Cardiac muscle cell (in vitro differentiated cells and primary cell): Measurements from ENCODE around the gene SLC9A3. TPM values are rescaled to one million over a fixed set of nuclear protein-coding genes. Genes with fewer than 3 reads are reported as not detected.
"Not testable (repeated sequence)": the region's sequence is repeated elsewhere in the genome, so short reads cannot be mapped to it uniquely, and the experiment has no call there.

Experiments used
- DNase-seq, 2 donors: peaks; one replicate each; pipeline versions ENCODE4 v3.0.0 to v3.0.0-alpha.2; 2010 to 2017; ENCODE audit warnings: low read depth in 1 of 2, low spot score in 1 of 2
- H3K27ac ChIP-seq: fragments of 200-600 bp; sonication (generic); 2 replicates; pipeline ENCODE4 v1.5.1; 2016
- H3K27me3 ChIP-seq: fragments of 200-600 bp; sonication (generic); 2 replicates; pipeline ENCODE4 v1.6.0; 2016; ENCODE audit warnings: control low read depth
- H3K36me3 ChIP-seq: fragments of 200-600 bp; sonication (generic); 2 replicates; pipeline ENCODE4 v1.5.1; 2016; ENCODE audit warnings: control low read depth
- H3K4me1 ChIP-seq: fragments of 200-600 bp; sonication (generic); 2 replicates; pipeline ENCODE4 v1.8.1; 2017; ENCODE audit warnings: low read depth, mild to moderate bottlenecking, mixed run types
- H3K4me3 ChIP-seq: fragments of 200-600 bp; sonication (generic); 2 replicates; pipeline ENCODE4 v1.5.1; 2016; ENCODE audit warnings: mild to moderate bottlenecking
- H3K9me3 ChIP-seq: fragments of 200-600 bp; sonication (generic); 2 replicates; pipeline ENCODE4 v1.5.1; 2017; ENCODE audit warnings: low read depth, mild to moderate bottlenecking, control low read depth
- polyA plus RNA-seq: library from polyadenylated mRNA; unstranded; fragments of >200 nt; fragmentation: Nextera tagmentation; extraction: Ambion mirVana; gene quantifications from 2 replicates; pipeline ENCODE4 v1.2.1, GENCODE V29; 2016
- total RNA-seq: library from RNA; depleted of rRNA; stranded (reverse); fragments of >200 nt; gene quantifications from 2 replicates; pipeline ENCODE4 v1.2.3, GENCODE V29; 2016
- TF ChIP-seq, protein P1 (sequence below): IDR thresholded peaks from 2 replicates; pipeline ENCODE4 v1.5.1; 2012; ENCODE audit warnings: low read depth, mild to moderate bottlenecking, low read length

The SLC9A3 gene
- total and polyA plus RNA-seq, 2 experiments from 2014 or later: 4.8 to 15.3 TPM

DNA sequence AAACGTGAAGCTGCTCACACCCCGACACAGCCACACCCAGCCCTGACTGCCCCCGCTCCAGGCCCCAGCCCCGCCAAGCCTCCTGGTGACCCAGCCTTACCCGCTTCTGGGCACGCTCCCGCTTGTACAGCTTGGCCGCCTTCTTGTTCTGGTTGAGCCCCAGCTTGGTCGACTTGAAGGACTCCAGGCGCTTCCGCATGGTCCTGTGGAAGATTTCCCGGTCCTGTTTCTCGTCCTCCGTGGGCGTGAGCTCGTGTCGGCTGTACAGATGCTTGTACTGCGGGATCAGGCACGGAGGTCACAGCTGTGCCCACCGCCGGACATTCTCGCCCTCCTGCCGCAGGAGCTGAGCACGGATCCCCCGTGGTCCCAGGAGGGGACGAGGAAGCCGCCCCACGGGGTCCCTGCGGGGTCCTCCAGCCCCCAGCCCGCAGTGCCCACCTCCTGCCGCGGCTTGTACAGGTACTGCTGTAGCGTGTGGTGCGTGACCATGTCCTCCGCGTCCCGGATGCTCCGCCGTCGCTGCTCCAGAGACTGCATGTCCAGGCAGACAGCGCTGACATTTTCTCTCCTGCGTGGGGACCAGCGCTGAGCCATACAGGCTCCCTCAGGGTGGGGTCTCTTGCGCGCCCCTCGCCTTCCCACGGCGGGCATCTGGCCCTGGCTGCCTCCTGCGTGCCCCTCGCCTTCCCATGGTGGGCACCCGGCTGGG is 48.0 kb downstream of the SLC9A3 start:
- DNase-seq: no peak
- H3K4me1 ChIP-seq: peaks cover 14% of the 10 kb centered on the region
- H3K9me3 ChIP-seq: no peaks in the 10 kb centered on the region
- H3K27ac ChIP-seq: no peak overlapping the region
- TF ChIP-seq, protein P1, sequence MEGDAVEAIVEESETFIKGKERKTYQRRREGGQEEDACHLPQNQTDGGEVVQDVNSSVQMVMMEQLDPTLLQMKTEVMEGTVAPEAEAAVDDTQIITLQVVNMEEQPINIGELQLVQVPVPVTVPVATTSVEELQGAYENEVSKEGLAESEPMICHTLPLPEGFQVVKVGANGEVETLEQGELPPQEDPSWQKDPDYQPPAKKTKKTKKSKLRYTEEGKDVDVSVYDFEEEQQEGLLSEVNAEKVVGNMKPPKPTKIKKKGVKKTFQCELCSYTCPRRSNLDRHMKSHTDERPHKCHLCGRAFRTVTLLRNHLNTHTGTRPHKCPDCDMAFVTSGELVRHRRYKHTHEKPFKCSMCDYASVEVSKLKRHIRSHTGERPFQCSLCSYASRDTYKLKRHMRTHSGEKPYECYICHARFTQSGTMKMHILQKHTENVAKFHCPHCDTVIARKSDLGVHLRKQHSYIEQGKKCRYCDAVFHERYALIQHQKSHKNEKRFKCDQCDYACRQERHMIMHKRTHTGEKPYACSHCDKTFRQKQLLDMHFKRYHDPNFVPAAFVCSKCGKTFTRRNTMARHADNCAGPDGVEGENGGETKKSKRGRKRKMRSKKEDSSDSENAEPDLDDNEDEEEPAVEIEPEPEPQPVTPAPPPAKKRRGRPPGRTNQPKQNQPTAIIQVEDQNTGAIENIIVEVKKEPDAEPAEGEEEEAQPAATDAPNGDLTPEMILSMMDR: no peak
- H3K36me3 ChIP-seq: no peaks in the 10 kb centered on the region
- peaks cover 18% of the 10 kb centered on the region for H3K27me3 ChIP-seq
- no peak overlapping the region for H3K4me3 ChIP-seq

GRCh38 chr5:475704-476101 is 48.5 kb downstream of the SLC9A3 start:
- Histone ChIP-seq H3K36me3 (no peaks in the 10 kb centered on the region), H3K4me3 (no peak overlapping the region), H3K27me3 (peaks cover 18% of the 10 kb centered on the region), H3K27ac (no peak overlapping the region), H3K4me1 (peaks cover 14% of the 10 kb centered on the region), H3K9me3 (no peaks in the 10 kb centered on the region)
- TF ChIP-seq, protein P1: no peak
- DNase-seq: no peak

GRCh38 chr5:474840-475661 is 49.2 kb downstream of the SLC9A3 start:
- Histone ChIP-seq H3K9me3 (no peaks in the 10 kb centered on the region), H3K4me3 (peak overlapping the region; percentile 11), H3K27ac (no peak overlapping the region), H3K27me3 (peaks cover 18% of the 10 kb centered on the region), H3K4me1 (peaks cover 14% of the 10 kb centered on the region), H3K36me3 (no peaks in the 10 kb centered on the region)
- DNase-seq: peak in 1 of 2 donors; percentile 13
- TF ChIP-seq, protein P1: no peak

DNA sequence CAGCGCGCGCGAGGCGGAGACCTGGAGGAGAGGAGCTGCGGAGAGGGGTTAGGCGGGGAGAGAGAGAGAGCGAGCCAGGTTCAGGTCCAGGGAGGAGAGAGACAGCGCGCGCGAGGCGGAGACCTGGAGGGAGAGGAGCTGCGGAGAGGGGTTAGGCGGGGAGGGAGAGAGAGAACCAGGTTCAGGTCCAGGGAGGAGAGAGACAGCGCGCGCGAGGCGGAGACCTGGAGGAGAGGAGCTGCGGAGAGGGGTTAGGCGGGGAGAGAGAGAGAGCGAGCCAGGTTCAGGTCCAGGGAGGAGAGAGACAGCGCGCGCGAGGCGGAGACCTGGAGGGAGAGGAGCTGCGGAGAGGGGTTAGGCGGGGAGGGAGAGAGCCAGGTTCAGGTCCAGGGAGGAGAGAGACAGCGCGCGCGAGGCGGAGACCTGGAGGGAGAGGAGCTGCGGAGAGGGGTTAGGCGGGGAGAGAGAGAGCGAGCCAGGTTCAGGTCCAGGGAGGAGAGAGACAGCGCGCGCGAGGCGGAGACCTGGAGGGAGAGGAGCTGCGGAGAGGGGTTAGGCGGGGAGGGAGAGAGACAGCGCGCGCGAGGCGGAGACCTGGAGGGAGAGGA is 49.9 kb downstream of the SLC9A3 start:
- H3K4me3 ChIP-seq: peak overlapping the region; percentile 88
- H3K9me3 ChIP-seq, H3K27ac ChIP-seq, H3K36me3 ChIP-seq, DNase-seq: not testable (repeated sequence)
- H3K27me3 ChIP-seq: peaks cover 18% of the 10 kb centered on the region
- peaks cover 14% of the 10 kb centered on the region for H3K4me1 ChIP-seq

- Histone ChIP-seq H3K9me3 (no peaks in the 10 kb centered on the region), H3K27me3 (peaks cover 18% of the 10 kb centered on the region), H3K4me1 (peaks cover 14% of the 10 kb centered on the region), H3K4me3 (peak overlapping the region; percentile 88), H3K27ac (no peak overlapping the region), H3K36me3 (no peaks in the 10 kb centered on the region)
- TF ChIP-seq, protein P1: no peak
- DNase-seq: peak; percentile 38 to 64
These were observed 50.6 kb downstream of the SLC9A3 start for GRCh38 chr5:473551-474192.
